Colonic mucosa (tissue), 4 donors: ENCODE measurements around the gene HAGH. TPM values are rescaled to one million over a fixed set of nuclear protein-coding genes. Genes with fewer than 3 reads are reported as not detected.

ENCODE experiments used
- DNase-seq: peaks from one replicate; pipeline ENCODE4 v3.0.0-alpha.2; 2020
- H3K27ac ChIP-seq: fragments of 200-600 bp; one replicate; pipeline ENCODE4 v1.8.0; 2021
- H3K27me3 ChIP-seq: fragments of 200-600 bp; one replicate; pipeline ENCODE4 v1.8.0; 2021
- H3K36me3 ChIP-seq: fragments of 200-600 bp; one replicate; pipeline ENCODE4 v1.8.0; 2021
- H3K4me1 ChIP-seq: fragments of 200-600 bp; one replicate; pipeline ENCODE4 v1.8.0; 2021; ENCODE audit warnings: mild to moderate bottlenecking
- H3K4me3 ChIP-seq: fragments of 200-600 bp; one replicate; pipeline ENCODE4 v1.8.0; 2021
- H3K9ac ChIP-seq, 2 donors: one replicate each; pipeline ENCODE4 v1.7.0; 2013; ENCODE audit warnings: control low read depth in 2 of 2, low read depth in 2 of 2, low read length in 2 of 2
- H3K9me3 ChIP-seq: fragments of 200-600 bp; one replicate; pipeline ENCODE4 v1.8.0; 2021
- CTCF ChIP-seq: fragments of 200-600 bp; IDR thresholded peaks from one replicate; pipeline ENCODE4 v1.8.0; 2022; ENCODE audit warnings: antibody characterized with exemption, mild to moderate bottlenecking
- intact Hi-C: fragments of 100-400 bp; cut with DNase I; formaldehyde crosslinking; loops from one replicate; pipeline ENCODE4 v1.14.1; 2022
- total RNA-seq, 2 donors: library from RNA; stranded (reverse); fragmentation: NEBNext Ultra II Directional in 1 of 2; extraction: Animal tissue kit (Norgen Biotek cat#: 25700) in 1 of 2; gene quantifications; one replicate each; pipeline ENCODE4 v1.2.1, GENCODE V29; 2021
- donor health status: healthy.
- donor health status: DM: no; HTN: no; CAD: no.
- donor health status: DM: no; HTN: no; CAD: no.

Gene HAGH
- total RNA-seq, 2 donors from 2014 or later, result 61.9 to 64.7 TPM

DNA sequence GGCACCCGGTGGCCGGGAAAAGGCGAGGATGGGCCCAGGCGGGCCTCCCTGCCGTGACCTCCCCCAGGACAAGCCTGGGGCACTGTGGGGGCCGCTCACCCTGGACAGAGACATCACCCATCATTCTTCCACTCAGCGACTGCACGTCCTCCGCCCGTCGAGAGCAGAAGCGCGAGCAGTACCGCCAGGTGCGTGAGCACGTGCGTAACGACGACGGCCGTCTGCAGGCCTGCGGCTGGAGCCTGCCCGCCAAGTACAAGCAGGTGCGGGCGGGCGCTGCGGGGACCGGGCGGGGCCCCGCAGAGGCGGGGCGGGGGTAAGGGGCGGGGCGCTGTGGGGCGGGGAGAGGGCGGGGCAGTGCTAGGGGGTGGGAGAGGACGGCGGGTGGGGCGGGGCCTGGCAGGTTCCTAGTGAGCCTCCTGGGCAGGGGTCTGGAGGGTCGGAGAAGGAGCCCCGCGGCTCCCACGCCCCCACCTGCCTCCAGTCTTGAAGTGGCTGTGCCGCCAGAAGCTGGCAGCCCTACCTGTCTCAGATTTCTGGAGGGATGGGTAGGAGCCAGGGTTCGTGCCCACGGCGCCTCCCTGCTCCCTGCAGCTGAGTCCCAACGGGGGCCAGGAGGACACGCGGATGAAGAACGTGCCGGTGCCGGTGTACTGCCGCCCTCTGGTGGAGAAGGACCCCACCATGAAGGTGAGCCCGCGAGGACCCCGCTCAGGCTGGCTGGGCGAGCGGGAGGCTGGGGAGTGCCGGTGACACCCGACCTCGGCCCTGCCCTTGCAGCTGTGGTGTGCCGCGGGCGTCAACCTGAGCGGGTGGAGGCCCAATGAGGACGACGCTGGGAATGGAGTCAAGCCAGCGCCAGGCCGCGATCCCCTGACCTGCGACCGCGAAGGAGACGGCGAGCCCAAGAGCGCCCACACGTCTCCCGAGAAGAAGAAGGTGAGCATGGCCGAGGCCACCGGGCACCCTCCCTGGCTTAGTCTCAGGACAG is 62.8 kb downstream of the HAGH start:
- Histone ChIP-seq H3K4me3 (no peak overlapping the region), H3K4me1 (no peaks in the 10 kb centered on the region), H3K27ac (no peak overlapping the region), H3K27me3 (no peaks in the 10 kb centered on the region), H3K36me3 (peaks cover 8% of the 10 kb centered on the region), H3K9ac (no peak overlapping the region), H3K9me3 (no peaks in the 10 kb centered on the region)
- TF ChIP-seq CTCF, result no peak
- intact Hi-C loops, result no loop called here
- no peak for DNase-seq

GRCh38 chr16:1762879-1763520 is 63.6 kb downstream of the HAGH start:
- TF ChIP-seq CTCF, result no peak
- no peaks in the 10 kb centered on the region for H3K9me3 ChIP-seq
- peaks cover 8% of the 10 kb centered on the region for H3K36me3 ChIP-seq
- no peak overlapping the region for H3K4me3 ChIP-seq
- no peaks in the 10 kb centered on the region for H3K27me3 ChIP-seq
- H3K9ac ChIP-seq, result no peak overlapping the region
- intact Hi-C loops, result no loop called here
- no peak for DNase-seq
- H3K27ac ChIP-seq, result no peak overlapping the region
- peaks cover 5% of the 10 kb centered on the region for H3K4me1 ChIP-seq

- Histone ChIP-seq H3K4me3 (no peak overlapping the region), H3K36me3 (peaks cover 8% of the 10 kb centered on the region), H3K4me1 (peaks cover 5% of the 10 kb centered on the region), H3K9me3 (no peaks in the 10 kb centered on the region), H3K27ac (no peak overlapping the region), H3K27me3 (no peaks in the 10 kb centered on the region), H3K9ac (no peak overlapping the region)
- no peak for TF ChIP-seq CTCF
- intact Hi-C loops, result no loop called here
- DNase-seq, result no peak
These were observed 64.3 kb downstream of the HAGH start for GRCh38 chr16:1762196-1762878.

- H3K9me3 ChIP-seq, result no peaks in the 10 kb centered on the region
- no peak overlapping the region for H3K4me3 ChIP-seq
- no peak overlapping the region for H3K9ac ChIP-seq
- H3K27me3 ChIP-seq, result no peaks in the 10 kb centered on the region
- intact Hi-C loops, result no loop called here
- H3K36me3 ChIP-seq, result peaks cover 8% of the 10 kb centered on the region
- H3K27ac ChIP-seq, result no peak overlapping the region
- TF ChIP-seq CTCF, result no peak
- peaks cover 5% of the 10 kb centered on the region for H3K4me1 ChIP-seq
- DNase-seq, result no peak
These were observed 64.9 kb downstream of the HAGH start for GRCh38 chr16:1761751-1762150.

GRCh38 chr16:1760911-1761310 is 65.7 kb downstream of the HAGH start:
- peaks cover 8% of the 10 kb centered on the region for H3K36me3 ChIP-seq
- no peak overlapping the region for H3K4me3 ChIP-seq
- H3K9ac ChIP-seq, result no peak overlapping the region
- H3K27ac ChIP-seq, result no peak overlapping the region
- TF ChIP-seq CTCF, result no peak
- H3K4me1 ChIP-seq, result peaks cover 5% of the 10 kb centered on the region
- H3K27me3 ChIP-seq, result no peaks in the 10 kb centered on the region
- intact Hi-C loops, result no loop called here
- no peaks in the 10 kb centered on the region for H3K9me3 ChIP-seq
- no peak for DNase-seq
